Panc1 (cell line): Measurements from ENCODE around the gene ITIH6. TPM values are rescaled to one million over a fixed set of nuclear protein-coding genes. Genes with fewer than 3 reads are reported as not detected.
"Not testable (repeated sequence)": the region's sequence is repeated elsewhere in the genome, so short reads cannot be mapped to it uniquely, and the experiment has no call there.

Source experiments
- ATAC-seq: fragments of 200-7000 bp; cut with Tn5 transposase; 2 replicates; pipeline ENCODE4 v1.9.1; 2020; ENCODE audit warnings: mild to moderate bottlenecking, moderate library complexity
- BruUV-seq: library from RNA; stranded (reverse); fragments of 400-500 nt; replicated peaks from 2 replicates; lab custom pipeline; 2021; lab: Mats Ljungman, UMichigan
- CTCF ChIA-PET: fragments of 300-600 bp; sonication (Branson Sonifier 250); formaldehyde crosslinking; loops from one replicate; lab custom pipeline; 2022; ENCODE audit warnings: antibody characterized with exemption; lab: Charles Lee
- POLR2A ChIA-PET: fragments of 300-600 bp; sonication (Branson Sonifier 250); formaldehyde crosslinking; loops from one replicate; lab custom pipeline; 2022; ENCODE audit warnings: antibody characterized with exemption; lab: Charles Lee
- DNase-seq: peaks from one replicate; pipeline ENCODE4 v3.0.0-alpha.2; 2010; ENCODE audit warnings: low read depth, low spot score
- H3K27ac ChIP-seq: 2 replicates; pipeline ENCODE4 v1.5.1; 2011; ENCODE audit warnings: mild to moderate bottlenecking, low read length, inconsistent platforms
- H3K27me3 ChIP-seq: fragments of 200-500 bp; sonication (Bioruptor generic); 2 replicates; pipeline ENCODE4 v1.6.0; 2014; ENCODE audit warnings: low read length, inconsistent platforms; ENCODE audit not compliant: control insufficient read depth, insufficient read depth
- H3K36me3 ChIP-seq: fragments of 200-500 bp; sonication (Bioruptor generic); 2 replicates; pipeline ENCODE4 v1.5.1; 2014; ENCODE audit warnings: inconsistent platforms, mild to moderate bottlenecking, low read length, moderate library complexity; ENCODE audit not compliant: control insufficient read depth, insufficient read depth
- H3K4me1 ChIP-seq: 2 replicates; pipeline ENCODE4 v1.5.1; 2011; ENCODE audit warnings: inconsistent platforms, mild to moderate bottlenecking, low read length, moderate library complexity; ENCODE audit not compliant: control insufficient read depth, insufficient read depth
- H3K4me3 ChIP-seq, 2 experiments: 2 replicates each; pipeline ENCODE4 v1.5.1; 2011 to 2012; ENCODE audit warnings: low read depth in 2 of 2, low read length in 2 of 2, mild to moderate bottlenecking in 2 of 2, inconsistent platforms in 1 of 2, moderate library complexity in 1 of 2
- H3K9me3 ChIP-seq: fragments of 200-500 bp; sonication (Bioruptor generic); 2 replicates; pipeline ENCODE4 v1.5.1; 2014; ENCODE audit warnings: low read depth, mild to moderate bottlenecking, inconsistent platforms, low read length, moderate library complexity; ENCODE audit not compliant: control insufficient read depth, insufficient read depth
- CTCF ChIP-seq: fragments of 450-650 bp; IDR thresholded peaks from 2 replicates; pipeline ENCODE4 v1.5.1; 2017; ENCODE audit warnings: mild to moderate bottlenecking
- POLR2AphosphoS5 ChIP-seq: IDR thresholded peaks from 2 replicates; pipeline ENCODE4 v1.6.1; 2012; ENCODE audit warnings: mild to moderate bottlenecking, low read depth, low read length, moderate library complexity
- REST ChIP-seq, 2 experiments: IDR thresholded peaks; 2 replicates each; pipeline ENCODE4 v1.6.1; 2011 to 2012; ENCODE audit warnings: low read depth in 2 of 2, control low read depth in 1 of 2, low read length in 1 of 2, mild to moderate bottlenecking in 1 of 2, moderate library complexity in 1 of 2; ENCODE audit not compliant: insufficient read depth in 1 of 2
- SIN3A ChIP-seq: IDR thresholded peaks from 2 replicates; pipeline ENCODE4 v1.6.1; 2012; ENCODE audit warnings: low read depth, mild to moderate bottlenecking, low read length, moderate library complexity, borderline replicate concordance; ENCODE audit not compliant: insufficient read depth
- TCF7L2 ChIP-seq: IDR thresholded peaks from 2 replicates; pipeline ENCODE4 v1.6.1; 2011; ENCODE audit warnings: mild to moderate bottlenecking, low read depth, low read length, inconsistent platforms
- in situ Hi-C: cut with HindIII; loops from 2 replicates; pipeline ENCODE4 v1.10.0; 2016; ENCODE audit warnings: low sequenced_read_pairs, low pct_unique_long_range_greater_than_20kb
- intact Hi-C: fragments of 100-400 bp; cut with micrococcal nuclease; formaldehyde crosslinking; loops from one replicate; pipeline ENCODE4 v1.10.0; 2022; ENCODE audit not compliant: unreplicated experiment
- total RNA-seq: library from RNA; stranded (reverse); gene quantifications from one replicate; pipeline ENCODE4 v1.2.1, GENCODE V29; 2021; ENCODE audit not compliant: unreplicated experiment

ITIH6 gene
- total RNA-seq, 1 experiment from 2014 or later: not detected

- TF ChIP-seq SIN3A: no peak
- no peak for TF ChIP-seq POLR2AphosphoS5
- no peak for TF ChIP-seq REST (IDR thresholded peaks at IDR 0.05; ENCODE audit: insufficient read depth in 1 of 2, low read depth in 2 of 2, low read length in 1 of 2)
- no peak for TF ChIP-seq TCF7L2
- no peak for TF ChIP-seq CTCF
- no peaks in the 10 kb centered on the region for H3K4me1 ChIP-seq
- ATAC-seq (no peak), DNase-seq (no peak)
- intact Hi-C loops: no loop called here
- no TSS peak for BruUV-seq
- ChIA-PET POLR2A (no interaction called here), CTCF (no interaction called here)
- H3K27ac ChIP-seq: no peak overlapping the region
- no peaks in the 10 kb centered on the region for H3K27me3 ChIP-seq
- H3K4me3 ChIP-seq: no peak overlapping the region
- no peaks in the 10 kb centered on the region for H3K9me3 ChIP-seq
- no peaks in the 10 kb centered on the region for H3K36me3 ChIP-seq
- in situ Hi-C loops: no loop called here
These were observed 44.6 kb upstream of the ITIH6 start for GRCh38 chrX:54842607-54843006.

- BruUV-seq, H3K4me1 ChIP-seq, H3K36me3 ChIP-seq, H3K27ac ChIP-seq, DNase-seq, intact Hi-C loops, POLR2A ChIA-PET, CTCF ChIA-PET, H3K4me3 ChIP-seq, H3K27me3 ChIP-seq, H3K9me3 ChIP-seq, in situ Hi-C loops, ATAC-seq: not testable (repeated sequence)
These were observed 43.3 kb upstream of the ITIH6 start for GRCh38 chrX:54841184-54841874.

GRCh38 chrX:54838583-54838982 is 40.5 kb upstream of the ITIH6 start:
- intact Hi-C loops: no loop called here
- POLR2A ChIA-PET: no interaction called here
- no peak overlapping the region for H3K27ac ChIP-seq
- peaks cover 3% of the 10 kb centered on the region; the same call in 1 of the 2 replicates for H3K27me3 ChIP-seq
- CTCF ChIA-PET: no interaction called here
- no peaks in the 10 kb centered on the region for H3K9me3 ChIP-seq
- in situ Hi-C loops: no loop called here
- DNase-seq (no peak), ATAC-seq (no peak)
- TF ChIP-seq REST (IDR thresholded peaks at IDR 0.05; ENCODE audit: insufficient read depth in 1 of 2, low read depth in 2 of 2, low read length in 1 of 2) (no peak), SIN3A (no peak), CTCF (no peak), POLR2AphosphoS5 (no peak)
- BruUV-seq: no TSS peak
- H3K36me3 ChIP-seq: no peaks in the 10 kb centered on the region
- H3K4me3 ChIP-seq: no peak overlapping the region
- no peaks in the 10 kb centered on the region for H3K4me1 ChIP-seq
